H1 (cell line): Measurements from ENCODE around the gene HEBP2. TPM values are rescaled to one million over a fixed set of nuclear protein-coding genes. Genes with fewer than 3 reads are reported as not detected.

Experiments used
- CTCF ChIP-seq, 3 experiments: IDR thresholded peaks; 1 replicate in 2 of 3; 2 replicates in 1 of 3; pipeline versions ENCODE4 v1.5.1 to v1.6.1; 2011; ENCODE audit warnings: low read length in 3 of 3, mild to moderate bottlenecking in 3 of 3, inconsistent platforms in 2 of 3, low read depth in 1 of 3, moderate library complexity in 1 of 3; ENCODE audit not compliant: insufficient read depth in 1 of 3; ENCODE audit errors: control extremely low read depth in 1 of 3
- JUND ChIP-seq: IDR thresholded peaks from 2 replicates; pipeline ENCODE4 v1.6.1; 2011; ENCODE audit warnings: mild to moderate bottlenecking, improper control_type of control experiment, low read length
- KDM5A ChIP-seq: fragments of 200-600 bp; IDR thresholded peaks from 2 replicates; pipeline ENCODE4 v1.7.1; 2012; ENCODE audit warnings: mild to moderate bottlenecking, low read length, inconsistent platforms, mixed read lengths
- RXRA ChIP-seq: IDR thresholded peaks from 2 replicates; pipeline ENCODE4 v1.6.1; 2011; ENCODE audit warnings: low read depth, mild to moderate bottlenecking, low read length, moderate library complexity; ENCODE audit not compliant: insufficient read depth
- SIRT6 ChIP-seq: IDR thresholded peaks from one replicate; pipeline ENCODE4 v1.7.1; 2012; ENCODE audit warnings: low read length, inconsistent platforms
- SP2 ChIP-seq: IDR thresholded peaks from 2 replicates; pipeline ENCODE4 v1.6.1; 2012; ENCODE audit warnings: mild to moderate bottlenecking, low read length, inconsistent platforms
- SP4 ChIP-seq: IDR thresholded peaks from 2 replicates; pipeline ENCODE4 v1.6.1; 2012; ENCODE audit warnings: low read length, inconsistent platforms
- polyA plus RNA-seq, 7 experiments: library from polyadenylated mRNA; depleted of rRNA in 3 of 7; stranded (reverse) in 5 of 7; unstranded in 2 of 7; fragments of >200 nt in 5 of 7; fragments of 200-250 nt in 2 of 7; gene quantifications; 1 replicate in 5 of 7; 2 replicates in 1 of 7; 4 replicates in 1 of 7; pipeline versions ENCODE4 v1.2.1 to v1.2.3, GENCODE V29; 2011 to 2013; ENCODE audit warnings: missing spikeins in 2 of 7, mixed read lengths in 2 of 7
- total RNA-seq: library from RNA; stranded (reverse); fragmentation: NEBNext Ultra II Directional; extraction: Animal tissue kit (Norgen Biotek cat#: 25700); gene quantifications from 2 replicates; pipeline ENCODE4 v1.2.1, GENCODE V29; 2021
- TF ChIP-seq, protein P1 (sequence below): fragments of 300-600 bp; sonication (generic); IDR thresholded peaks from 2 replicates; pipeline ENCODE4 v1.7.1; 2012; ENCODE audit warnings: low read length, moderate library complexity, mild to moderate bottlenecking, inconsistent platforms; ENCODE audit not compliant: insufficient replicate concordance

The HEBP2 gene
- total and polyA plus RNA-seq, 2 of the 8 experiments (the other 6 are each of a cell fraction or from before 2014, with no cell fraction given): 6.5 to 37.9 TPM

- TF ChIP-seq, protein P1, sequence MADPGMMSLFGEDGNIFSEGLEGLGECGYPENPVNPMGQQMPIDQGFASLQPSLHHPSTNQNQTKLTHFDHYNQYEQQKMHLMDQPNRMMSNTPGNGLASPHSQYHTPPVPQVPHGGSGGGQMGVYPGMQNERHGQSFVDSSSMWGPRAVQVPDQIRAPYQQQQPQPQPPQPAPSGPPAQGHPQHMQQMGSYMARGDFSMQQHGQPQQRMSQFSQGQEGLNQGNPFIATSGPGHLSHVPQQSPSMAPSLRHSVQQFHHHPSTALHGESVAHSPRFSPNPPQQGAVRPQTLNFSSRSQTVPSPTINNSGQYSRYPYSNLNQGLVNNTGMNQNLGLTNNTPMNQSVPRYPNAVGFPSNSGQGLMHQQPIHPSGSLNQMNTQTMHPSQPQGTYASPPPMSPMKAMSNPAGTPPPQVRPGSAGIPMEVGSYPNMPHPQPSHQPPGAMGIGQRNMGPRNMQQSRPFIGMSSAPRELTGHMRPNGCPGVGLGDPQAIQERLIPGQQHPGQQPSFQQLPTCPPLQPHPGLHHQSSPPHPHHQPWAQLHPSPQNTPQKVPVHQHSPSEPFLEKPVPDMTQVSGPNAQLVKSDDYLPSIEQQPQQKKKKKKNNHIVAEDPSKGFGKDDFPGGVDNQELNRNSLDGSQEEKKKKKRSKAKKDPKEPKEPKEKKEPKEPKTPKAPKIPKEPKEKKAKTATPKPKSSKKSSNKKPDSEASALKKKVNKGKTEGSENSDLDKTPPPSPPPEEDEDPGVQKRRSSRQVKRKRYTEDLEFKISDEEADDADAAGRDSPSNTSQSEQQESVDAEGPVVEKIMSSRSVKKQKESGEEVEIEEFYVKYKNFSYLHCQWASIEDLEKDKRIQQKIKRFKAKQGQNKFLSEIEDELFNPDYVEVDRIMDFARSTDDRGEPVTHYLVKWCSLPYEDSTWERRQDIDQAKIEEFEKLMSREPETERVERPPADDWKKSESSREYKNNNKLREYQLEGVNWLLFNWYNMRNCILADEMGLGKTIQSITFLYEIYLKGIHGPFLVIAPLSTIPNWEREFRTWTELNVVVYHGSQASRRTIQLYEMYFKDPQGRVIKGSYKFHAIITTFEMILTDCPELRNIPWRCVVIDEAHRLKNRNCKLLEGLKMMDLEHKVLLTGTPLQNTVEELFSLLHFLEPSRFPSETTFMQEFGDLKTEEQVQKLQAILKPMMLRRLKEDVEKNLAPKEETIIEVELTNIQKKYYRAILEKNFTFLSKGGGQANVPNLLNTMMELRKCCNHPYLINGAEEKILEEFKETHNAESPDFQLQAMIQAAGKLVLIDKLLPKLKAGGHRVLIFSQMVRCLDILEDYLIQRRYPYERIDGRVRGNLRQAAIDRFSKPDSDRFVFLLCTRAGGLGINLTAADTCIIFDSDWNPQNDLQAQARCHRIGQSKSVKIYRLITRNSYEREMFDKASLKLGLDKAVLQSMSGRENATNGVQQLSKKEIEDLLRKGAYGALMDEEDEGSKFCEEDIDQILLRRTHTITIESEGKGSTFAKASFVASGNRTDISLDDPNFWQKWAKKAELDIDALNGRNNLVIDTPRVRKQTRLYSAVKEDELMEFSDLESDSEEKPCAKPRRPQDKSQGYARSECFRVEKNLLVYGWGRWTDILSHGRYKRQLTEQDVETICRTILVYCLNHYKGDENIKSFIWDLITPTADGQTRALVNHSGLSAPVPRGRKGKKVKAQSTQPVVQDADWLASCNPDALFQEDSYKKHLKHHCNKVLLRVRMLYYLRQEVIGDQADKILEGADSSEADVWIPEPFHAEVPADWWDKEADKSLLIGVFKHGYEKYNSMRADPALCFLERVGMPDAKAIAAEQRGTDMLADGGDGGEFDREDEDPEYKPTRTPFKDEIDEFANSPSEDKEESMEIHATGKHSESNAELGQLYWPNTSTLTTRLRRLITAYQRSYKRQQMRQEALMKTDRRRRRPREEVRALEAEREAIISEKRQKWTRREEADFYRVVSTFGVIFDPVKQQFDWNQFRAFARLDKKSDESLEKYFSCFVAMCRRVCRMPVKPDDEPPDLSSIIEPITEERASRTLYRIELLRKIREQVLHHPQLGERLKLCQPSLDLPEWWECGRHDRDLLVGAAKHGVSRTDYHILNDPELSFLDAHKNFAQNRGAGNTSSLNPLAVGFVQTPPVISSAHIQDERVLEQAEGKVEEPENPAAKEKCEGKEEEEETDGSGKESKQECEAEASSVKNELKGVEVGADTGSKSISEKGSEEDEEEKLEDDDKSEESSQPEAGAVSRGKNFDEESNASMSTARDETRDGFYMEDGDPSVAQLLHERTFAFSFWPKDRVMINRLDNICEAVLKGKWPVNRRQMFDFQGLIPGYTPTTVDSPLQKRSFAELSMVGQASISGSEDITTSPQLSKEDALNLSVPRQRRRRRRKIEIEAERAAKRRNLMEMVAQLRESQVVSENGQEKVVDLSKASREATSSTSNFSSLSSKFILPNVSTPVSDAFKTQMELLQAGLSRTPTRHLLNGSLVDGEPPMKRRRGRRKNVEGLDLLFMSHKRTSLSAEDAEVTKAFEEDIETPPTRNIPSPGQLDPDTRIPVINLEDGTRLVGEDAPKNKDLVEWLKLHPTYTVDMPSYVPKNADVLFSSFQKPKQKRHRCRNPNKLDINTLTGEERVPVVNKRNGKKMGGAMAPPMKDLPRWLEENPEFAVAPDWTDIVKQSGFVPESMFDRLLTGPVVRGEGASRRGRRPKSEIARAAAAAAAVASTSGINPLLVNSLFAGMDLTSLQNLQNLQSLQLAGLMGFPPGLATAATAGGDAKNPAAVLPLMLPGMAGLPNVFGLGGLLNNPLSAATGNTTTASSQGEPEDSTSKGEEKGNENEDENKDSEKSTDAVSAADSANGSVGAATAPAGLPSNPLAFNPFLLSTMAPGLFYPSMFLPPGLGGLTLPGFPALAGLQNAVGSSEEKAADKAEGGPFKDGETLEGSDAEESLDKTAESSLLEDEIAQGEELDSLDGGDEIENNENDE: no peak
- TF ChIP-seq CTCF (IDR thresholded peaks at IDR 0.05; ENCODE audit: control extremely low read depth in 1 of 3, insufficient read depth in 1 of 3, low read depth in 1 of 3, low read length in 3 of 3) (peak; percentile 79 to 83 (median 80)), SP2 (no peak), SIRT6 (no peak), SP4 (no peak), RXRA (no peak), JUND (no peak), KDM5A (no peak)
Observed at GRCh38 chr6:138403801-138404665, at the start of gene HEBP2 (continued).
